NB4 (cell line): ENCODE data around the gene GLRX.

Source experiments
- CTCF ChIP-seq: IDR thresholded peaks from one replicate; pipeline ENCODE4 v1.5.1; 2012; ENCODE audit warnings: low read depth, low read length
- MYC ChIP-seq: IDR thresholded peaks from 2 replicates; pipeline ENCODE4 v1.6.1; 2011; ENCODE audit warnings: low read depth, low read length
- POLR2A ChIP-seq: IDR thresholded peaks from 2 replicates; pipeline ENCODE4 v1.6.1; 2011; ENCODE audit warnings: mild to moderate bottlenecking; ENCODE audit not compliant: insufficient read length; ENCODE audit errors: extremely low read depth

GRCh38 chr5:95841914-95842812 is 19.6 kb upstream of the GLRX start:
- no peak for TF ChIP-seq CTCF
- TF ChIP-seq POLR2A, result no peak
- no peak for TF ChIP-seq MYC
